Neural progenitor cell (in vitro differentiated cells): ENCODE results near the gene MACROD2. TPM values are rescaled to one million over a fixed set of nuclear protein-coding genes. Genes with fewer than 3 reads are reported as not detected.

Experiments used
- DNase-seq: peaks from one replicate; pipeline ENCODE4 v3.0.0-alpha.2; 2016; ENCODE audit warnings: low spot score
- H2AFZ ChIP-seq: fragments of 200-600 bp; sonication (generic); replicated peaks from 2 replicates; pipeline ENCODE4 v1.6.1; 2016; ENCODE audit warnings: antibody characterized with exemption
- H3F3A ChIP-seq: fragments of 200-600 bp; sonication (generic); 2 replicates; pipeline ENCODE4 v1.6.1; 2016; ENCODE audit warnings: antibody characterized with exemption, low read depth
- H3K27ac ChIP-seq: fragments of 200-600 bp; sonication (generic); 2 replicates; pipeline ENCODE4 v1.5.1; 2016; ENCODE audit warnings: mild to moderate bottlenecking
- H3K27me3 ChIP-seq: fragments of 200-600 bp; sonication (generic); 2 replicates; pipeline ENCODE4 v1.6.1; 2016; ENCODE audit warnings: mild to moderate bottlenecking, moderate library complexity
- H3K36me3 ChIP-seq: fragments of 200-600 bp; sonication (generic); 2 replicates; pipeline ENCODE4 v1.5.1; 2016
- H3K4me1 ChIP-seq: fragments of 200-600 bp; sonication (generic); 2 replicates; pipeline ENCODE4 v1.6.1; 2016; ENCODE audit warnings: mixed run types
- H3K4me2 ChIP-seq: fragments of 200-600 bp; sonication (generic); 2 replicates; pipeline ENCODE4 v1.6.1; 2016
- H3K4me3 ChIP-seq: fragments of 200-600 bp; sonication (generic); 2 replicates; pipeline ENCODE4 v1.5.1; 2016
- H3K79me2 ChIP-seq: fragments of 200-600 bp; sonication (generic); 2 replicates; pipeline ENCODE4 v1.6.1; 2016; ENCODE audit warnings: low read depth
- H3K9ac ChIP-seq: fragments of 200-600 bp; sonication (generic); 2 replicates; pipeline ENCODE4 v1.6.1; 2016
- H3K9me3 ChIP-seq: fragments of 200-600 bp; sonication (generic); 2 replicates; pipeline ENCODE4 v1.5.1; 2016; ENCODE audit warnings: low read depth
- H4K20me1 ChIP-seq: fragments of 200-600 bp; sonication (generic); 2 replicates; pipeline ENCODE4 v1.6.1; 2016; ENCODE audit warnings: low read depth
- H3K27ac Mint-ChIP-seq: 3 replicates; pipeline ENCODE4 v1.8.0; 2021; ENCODE audit warnings: mixed read lengths
- H3K27me3 Mint-ChIP-seq: 2 replicates; pipeline ENCODE4 v1.8.0; 2022; ENCODE audit warnings: low read depth, mild to moderate bottlenecking, inconsistent platforms, moderate library complexity, mixed read lengths; ENCODE audit not compliant: insufficient read depth
- H3K36me3 Mint-ChIP-seq: 3 replicates; pipeline ENCODE4 v1.8.0; 2021; ENCODE audit warnings: mixed read lengths
- H3K4me1 Mint-ChIP-seq: 3 replicates; pipeline ENCODE4 v1.8.0; 2021; ENCODE audit warnings: mixed read lengths
- H3K4me3 Mint-ChIP-seq: 3 replicates; pipeline ENCODE4 v1.8.0; 2021; ENCODE audit warnings: mild to moderate bottlenecking, moderate library complexity, mixed read lengths
- H3K9me3 Mint-ChIP-seq: 3 replicates; pipeline ENCODE4 v1.8.0; 2020; ENCODE audit warnings: mixed read lengths
- CTCF ChIP-seq: fragments of 200-600 bp; sonication (generic); IDR thresholded peaks from 2 replicates; pipeline ENCODE4 v1.5.1; 2017; ENCODE audit warnings: antibody characterized with exemption, mild to moderate bottlenecking
- EZH2 ChIP-seq: fragments of 200-600 bp; sonication (generic); IDR thresholded peaks from 2 replicates; pipeline ENCODE4 v1.6.1; 2017; ENCODE audit warnings: antibody characterized with exemption, mild to moderate bottlenecking, moderate library complexity
- EZH2phosphoT487 ChIP-seq: fragments of 200-600 bp; sonication (generic); IDR thresholded peaks from 2 replicates; pipeline ENCODE4 v1.6.1; 2017; ENCODE audit warnings: antibody characterized with exemption
- total RNA-seq: library from RNA; depleted of rRNA; stranded (reverse); fragments of >200 nt; gene quantifications from 2 replicates; pipeline ENCODE4 v1.2.3, GENCODE V29; 2015; ENCODE audit warnings: low replicate concordance

Gene MACROD2
- total RNA-seq, 1 donor from 2014 or later, result 11.9 TPM

GRCh38 chr20:14792915-14793314, 797.6 kb downstream of the MACROD2 start:
- no peaks in the 10 kb centered on the region for H3K9me3 ChIP-seq
- TF ChIP-seq EZH2phosphoT487 (no peak), EZH2 (no peak), CTCF (no peak)
- H3K27me3 ChIP-seq, result no peaks in the 10 kb centered on the region

DNA sequence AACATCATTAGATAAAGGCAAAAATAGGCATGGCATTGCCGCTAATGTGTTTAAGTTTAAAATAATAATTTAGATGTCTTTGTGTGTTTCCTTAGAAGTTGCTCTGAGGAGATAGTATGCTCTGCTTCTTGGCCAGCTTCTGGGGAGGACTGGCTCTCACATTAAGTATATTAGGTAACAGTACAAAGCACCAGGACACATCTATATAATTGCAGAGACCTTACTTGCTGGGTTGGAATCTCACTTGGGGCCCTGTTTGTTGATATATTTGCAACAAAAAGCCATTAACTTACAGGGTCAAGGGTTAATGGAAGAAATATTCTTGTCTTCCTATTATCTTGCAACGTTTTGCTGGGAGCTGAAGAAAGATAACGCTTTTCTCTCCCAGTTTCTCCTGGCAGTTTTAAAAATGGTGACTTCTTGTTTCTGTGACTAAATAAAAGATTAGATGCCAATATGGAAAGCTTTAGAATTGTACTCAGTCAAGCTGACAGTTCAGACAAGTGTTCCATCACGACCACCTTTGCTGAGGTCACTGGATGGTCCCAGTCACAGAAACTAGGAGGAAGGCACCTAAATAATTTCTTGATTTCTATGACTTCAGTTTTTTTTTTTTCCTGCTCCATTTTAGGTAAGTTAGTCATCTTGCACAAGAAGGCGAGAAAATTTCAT, 804.4 kb downstream of the MACROD2 start:
- Histone ChIP-seq H3K27ac (no peak overlapping the region), H3K79me2 (no peaks in the 10 kb centered on the region), H4K20me1 (no peaks in the 10 kb centered on the region), H3K9ac (no peak overlapping the region), H3K4me3 (no peak overlapping the region), H3K4me1 (peaks cover 4% of the 10 kb centered on the region), H3K27me3 (no peaks in the 10 kb centered on the region), H3K9me3 (no peaks in the 10 kb centered on the region), H3K4me2 (no peak overlapping the region), H3K36me3 (no peaks in the 10 kb centered on the region), H2AFZ (no peak overlapping the region), H3F3A (no peaks in the 10 kb centered on the region)
- H3K9me3 Mint-ChIP-seq, result peaks cover 3% of the 10 kb centered on the region
- no peak overlapping the region for H3K27ac Mint-ChIP-seq
- no peak overlapping the region for H3K4me3 Mint-ChIP-seq
- no peak for DNase-seq
- no peaks in the 10 kb centered on the region for H3K27me3 Mint-ChIP-seq
- H3K36me3 Mint-ChIP-seq, result no peaks in the 10 kb centered on the region
- TF ChIP-seq EZH2, result no peak
- no peak for TF ChIP-seq CTCF
- no peak for TF ChIP-seq EZH2phosphoT487
- no peaks in the 10 kb centered on the region for H3K4me1 Mint-ChIP-seq

More at GRCh38 chr20:14792915-14793314, 797.6 kb downstream of the MACROD2 start:
- no peaks in the 10 kb centered on the region for H3K79me2 ChIP-seq
- no peaks in the 10 kb centered on the region for H3F3A ChIP-seq
- no peak overlapping the region for H2AFZ ChIP-seq
- no peaks in the 10 kb centered on the region for H3K36me3 ChIP-seq
- Mint-ChIP-seq H3K4me1 (peaks cover 2% of the 10 kb centered on the region), H3K27ac (no peak overlapping the region), H3K9me3 (peaks cover 3% of the 10 kb centered on the region), H3K27me3 (no peaks in the 10 kb centered on the region), H3K4me3 (no peak overlapping the region), H3K36me3 (no peaks in the 10 kb centered on the region)
- H3K4me2 ChIP-seq, result no peak overlapping the region
- H3K9ac ChIP-seq, result no peak overlapping the region
- H3K4me3 ChIP-seq, result no peak overlapping the region
- H3K27ac ChIP-seq, result no peak overlapping the region
- no peaks in the 10 kb centered on the region for H4K20me1 ChIP-seq
- DNase-seq, result no peak
- no peaks in the 10 kb centered on the region for H3K4me1 ChIP-seq

- Mint-ChIP-seq H3K9me3 (peaks cover 3% of the 10 kb centered on the region), H3K27me3 (no peaks in the 10 kb centered on the region), H3K4me1 (no peaks in the 10 kb centered on the region), H3K36me3 (no peaks in the 10 kb centered on the region), H3K4me3 (no peak overlapping the region), H3K27ac (no peak overlapping the region)
- Histone ChIP-seq H3K27ac (no peak overlapping the region), H3K36me3 (no peaks in the 10 kb centered on the region), H3K9ac (no peak overlapping the region), H3K4me1 (peaks cover 4% of the 10 kb centered on the region), H3K27me3 (no peaks in the 10 kb centered on the region), H3K4me2 (no peak overlapping the region), H3K4me3 (no peak overlapping the region), H3F3A (no peaks in the 10 kb centered on the region), H4K20me1 (no peaks in the 10 kb centered on the region), H3K79me2 (no peaks in the 10 kb centered on the region), H3K9me3 (no peaks in the 10 kb centered on the region), H2AFZ (no peak overlapping the region)
- TF ChIP-seq EZH2 (no peak), EZH2phosphoT487 (no peak), CTCF (no peak)
- DNase-seq, result no peak
These were observed 805.5 kb downstream of the MACROD2 start for GRCh38 chr20:14800707-14801425.
